Ishikawa (cell line): ENCODE measurements around the gene MYB.

ENCODE experiments used
- CEBPB ChIP-seq: IDR thresholded peaks from 2 replicates; pipeline ENCODE4 v1.6.1; 2012
- CREB1 ChIP-seq: IDR thresholded peaks from 2 replicates; pipeline ENCODE4 v1.6.1; 2012; ENCODE audit warnings: low read depth
- EGR1 ChIP-seq: IDR thresholded peaks from 2 replicates; pipeline ENCODE4 v1.6.1; 2012
- EP300 ChIP-seq: IDR thresholded peaks from 2 replicates; pipeline ENCODE4 v1.6.1; 2012; ENCODE audit warnings: borderline replicate concordance
- FOXM1 ChIP-seq: IDR thresholded peaks from 2 replicates; pipeline ENCODE4 v1.6.1; 2012; ENCODE audit warnings: low read depth, borderline replicate concordance
- NFIC ChIP-seq: IDR thresholded peaks from 2 replicates; pipeline ENCODE4 v1.6.1; 2012
- RAD21 ChIP-seq: IDR thresholded peaks from 2 replicates; pipeline ENCODE4 v1.6.1; 2012; ENCODE audit warnings: low read depth
- TAF1 ChIP-seq: IDR thresholded peaks from 2 replicates; pipeline ENCODE4 v1.6.1; 2012; ENCODE audit warnings: low read depth, mild to moderate bottlenecking
- TCF12 ChIP-seq: IDR thresholded peaks from 2 replicates; pipeline ENCODE4 v1.6.1; 2012; ENCODE audit warnings: low read depth
- TEAD4 ChIP-seq: IDR thresholded peaks from 2 replicates; pipeline ENCODE4 v1.6.1; 2012
- YY1 ChIP-seq: IDR thresholded peaks from 2 replicates; pipeline ENCODE4 v1.6.1; 2012; ENCODE audit warnings: low read depth
- ZBTB7A ChIP-seq: IDR thresholded peaks from 2 replicates; pipeline ENCODE4 v1.6.1; 2012; ENCODE audit warnings: low read depth
- TF ChIP-seq, protein P1 (sequence below): IDR thresholded peaks from 2 replicates; pipeline ENCODE4 v1.6.1; 2012; ENCODE audit warnings: low read depth, mild to moderate bottlenecking
- TF ChIP-seq, protein P2 (sequence below): IDR thresholded peaks from 2 replicates; pipeline ENCODE4 v1.6.1; 2012
- TF ChIP-seq, protein P3 (sequence below): IDR thresholded peaks from 2 replicates; pipeline ENCODE4 v1.6.1; 2012

The MYB gene

DNA sequence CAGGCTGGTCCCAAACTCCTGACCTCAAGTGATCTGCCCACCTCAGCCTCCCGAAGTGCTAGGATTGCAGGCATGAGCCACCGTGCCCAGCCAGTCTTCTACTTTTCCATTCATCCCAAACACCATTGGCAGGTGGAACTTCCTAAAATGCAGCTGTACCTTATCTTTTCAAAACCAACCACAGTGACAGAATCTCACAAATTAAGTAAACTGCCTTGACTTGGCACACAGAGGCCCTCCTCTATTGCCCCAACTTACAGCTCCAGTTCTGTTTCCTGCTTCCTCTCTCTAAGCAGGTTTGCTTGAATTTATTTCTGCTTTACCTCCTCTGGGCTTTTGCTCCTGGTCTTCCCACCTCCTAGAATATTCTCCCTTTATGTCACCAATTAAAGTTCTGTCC is 7.6 kb downstream of the MYB start:
- no peak for TF ChIP-seq TEAD4
- TF ChIP-seq CEBPB: no peak
- no peak for TF ChIP-seq EP300
- no peak for TF ChIP-seq NFIC
- TF ChIP-seq, protein P1, sequence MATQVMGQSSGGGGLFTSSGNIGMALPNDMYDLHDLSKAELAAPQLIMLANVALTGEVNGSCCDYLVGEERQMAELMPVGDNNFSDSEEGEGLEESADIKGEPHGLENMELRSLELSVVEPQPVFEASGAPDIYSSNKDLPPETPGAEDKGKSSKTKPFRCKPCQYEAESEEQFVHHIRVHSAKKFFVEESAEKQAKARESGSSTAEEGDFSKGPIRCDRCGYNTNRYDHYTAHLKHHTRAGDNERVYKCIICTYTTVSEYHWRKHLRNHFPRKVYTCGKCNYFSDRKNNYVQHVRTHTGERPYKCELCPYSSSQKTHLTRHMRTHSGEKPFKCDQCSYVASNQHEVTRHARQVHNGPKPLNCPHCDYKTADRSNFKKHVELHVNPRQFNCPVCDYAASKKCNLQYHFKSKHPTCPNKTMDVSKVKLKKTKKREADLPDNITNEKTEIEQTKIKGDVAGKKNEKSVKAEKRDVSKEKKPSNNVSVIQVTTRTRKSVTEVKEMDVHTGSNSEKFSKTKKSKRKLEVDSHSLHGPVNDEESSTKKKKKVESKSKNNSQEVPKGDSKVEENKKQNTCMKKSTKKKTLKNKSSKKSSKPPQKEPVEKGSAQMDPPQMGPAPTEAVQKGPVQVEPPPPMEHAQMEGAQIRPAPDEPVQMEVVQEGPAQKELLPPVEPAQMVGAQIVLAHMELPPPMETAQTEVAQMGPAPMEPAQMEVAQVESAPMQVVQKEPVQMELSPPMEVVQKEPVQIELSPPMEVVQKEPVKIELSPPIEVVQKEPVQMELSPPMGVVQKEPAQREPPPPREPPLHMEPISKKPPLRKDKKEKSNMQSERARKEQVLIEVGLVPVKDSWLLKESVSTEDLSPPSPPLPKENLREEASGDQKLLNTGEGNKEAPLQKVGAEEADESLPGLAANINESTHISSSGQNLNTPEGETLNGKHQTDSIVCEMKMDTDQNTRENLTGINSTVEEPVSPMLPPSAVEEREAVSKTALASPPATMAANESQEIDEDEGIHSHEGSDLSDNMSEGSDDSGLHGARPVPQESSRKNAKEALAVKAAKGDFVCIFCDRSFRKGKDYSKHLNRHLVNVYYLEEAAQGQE: no peak
- no peak for TF ChIP-seq RAD21
- no peak for TF ChIP-seq EGR1
- TF ChIP-seq, protein P2, sequence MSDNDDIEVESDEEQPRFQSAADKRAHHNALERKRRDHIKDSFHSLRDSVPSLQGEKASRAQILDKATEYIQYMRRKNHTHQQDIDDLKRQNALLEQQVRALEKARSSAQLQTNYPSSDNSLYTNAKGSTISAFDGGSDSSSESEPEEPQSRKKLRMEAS: no peak
- no peak for TF ChIP-seq ZBTB7A
- TF ChIP-seq CREB1: no peak
- no peak for TF ChIP-seq TAF1
- no peak for TF ChIP-seq TCF12
- TF ChIP-seq FOXM1: no peak
- TF ChIP-seq YY1: no peak
- TF ChIP-seq, protein P3, sequence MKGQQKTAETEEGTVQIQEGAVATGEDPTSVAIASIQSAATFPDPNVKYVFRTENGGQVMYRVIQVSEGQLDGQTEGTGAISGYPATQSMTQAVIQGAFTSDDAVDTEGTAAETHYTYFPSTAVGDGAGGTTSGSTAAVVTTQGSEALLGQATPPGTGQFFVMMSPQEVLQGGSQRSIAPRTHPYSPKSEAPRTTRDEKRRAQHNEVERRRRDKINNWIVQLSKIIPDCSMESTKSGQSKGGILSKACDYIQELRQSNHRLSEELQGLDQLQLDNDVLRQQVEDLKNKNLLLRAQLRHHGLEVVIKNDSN: no peak

DNA sequence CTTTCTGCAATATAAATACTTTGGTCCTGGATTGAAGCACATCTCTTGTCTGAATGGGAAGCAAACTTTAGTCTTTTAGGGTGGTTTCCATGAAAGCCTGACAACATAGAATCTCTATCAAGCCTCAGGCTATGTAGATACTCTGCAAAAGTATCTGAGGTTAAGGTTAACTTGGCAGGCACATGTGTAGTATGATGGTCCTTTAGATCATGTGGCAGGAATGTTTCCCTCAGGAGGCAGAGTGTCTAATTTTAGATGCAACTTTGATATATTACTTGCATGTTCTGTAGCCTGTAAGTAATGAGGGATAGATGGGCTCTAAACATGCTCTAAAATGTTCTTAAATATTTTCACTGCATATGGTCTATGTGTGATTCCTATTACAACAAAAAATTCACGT is 8.2 kb downstream of the MYB start:
- no peak for TF ChIP-seq FOXM1
- TF ChIP-seq TCF12: no peak
- no peak for TF ChIP-seq EGR1
- TF ChIP-seq CEBPB: no peak
- no peak for TF ChIP-seq YY1
- no peak for TF ChIP-seq EP300
- no peak for TF ChIP-seq CREB1
- TF ChIP-seq ZBTB7A: no peak
- TF ChIP-seq TAF1: no peak
- TF ChIP-seq RAD21: no peak
- no peak for TF ChIP-seq NFIC
- TF ChIP-seq, protein P2: no peak
- TF ChIP-seq TEAD4: no peak
- TF ChIP-seq, protein P1: no peak
- TF ChIP-seq, protein P3: no peak

DNA sequence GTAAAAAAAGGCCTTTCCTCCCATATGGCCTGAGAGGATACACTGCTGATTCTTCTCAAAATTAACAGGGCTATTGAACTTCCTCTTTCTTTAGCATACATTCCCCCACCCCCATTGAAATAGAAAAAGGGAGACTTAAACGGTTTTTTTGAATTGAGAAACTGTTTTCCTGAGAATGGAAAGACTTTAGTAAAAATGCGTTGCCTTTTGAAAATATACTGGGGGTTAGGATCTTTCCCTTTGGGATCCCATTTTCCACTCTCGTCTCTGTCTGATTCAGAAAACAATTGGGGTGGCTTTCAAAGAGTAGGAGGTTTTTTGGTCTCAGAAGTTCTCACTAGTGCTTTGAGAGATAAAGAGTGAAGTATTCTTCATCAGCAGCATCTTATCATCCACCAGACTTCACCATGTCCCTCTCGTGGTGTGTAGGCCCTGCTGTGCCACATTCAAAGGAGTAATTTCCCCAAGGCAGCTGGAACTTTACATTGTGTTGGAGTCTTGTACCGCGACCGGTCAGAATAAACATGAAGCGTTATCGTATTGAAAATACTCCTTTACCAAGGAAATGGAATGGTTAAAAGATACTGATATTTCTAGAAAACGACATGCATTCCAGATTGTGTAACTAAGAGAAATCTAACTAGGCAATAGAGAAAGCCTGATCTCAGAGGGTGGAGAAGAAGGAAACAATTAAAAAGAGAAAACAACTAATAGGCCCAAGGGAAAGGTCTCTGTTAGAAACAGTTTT is 10.6 kb downstream of the MYB start:
- TF ChIP-seq, protein P2: no peak
- TF ChIP-seq, protein P1: no peak
- no peak for TF ChIP-seq TCF12
- no peak for TF ChIP-seq FOXM1
- TF ChIP-seq EP300: no peak
- no peak for TF ChIP-seq TEAD4
- no peak for TF ChIP-seq CEBPB
- TF ChIP-seq YY1: no peak
- TF ChIP-seq, protein P3: no peak
- no peak for TF ChIP-seq RAD21
- TF ChIP-seq EGR1: no peak
- no peak for TF ChIP-seq NFIC
- no peak for TF ChIP-seq CREB1
- no peak for TF ChIP-seq TAF1
- no peak for TF ChIP-seq ZBTB7A
